ENCODE data around the gene PCDH9. TPM values are rescaled to one million over a fixed set of nuclear protein-coding genes. Genes with fewer than 3 reads are reported as not detected.

PCDH9 gene
- total and polyA plus RNA-seq, 10 of the 15 experiments (the other 5 are each of a cell fraction or from before 2014, with no cell fraction given), result 0.02 to 2.3 (median 0.05) TPM; not detected in 1

- no peak overlapping the region for H2AFZ ChIP-seq (ENCODE audit: control insufficient read depth, low read depth, low read length)
- TF ChIP-seq PRDM15 (CRISPR knock-in tag; IDR thresholded peaks at IDR 0.05) (no peak), MEF2B (IDR thresholded peaks at IDR 0.05; ENCODE audit: partially characterized antibody, poor library complexity, severe bottlenecking) (no peak), IKZF1 (conservative IDR thresholded peaks at IDR 0.05) (no peak), USF1 (IDR thresholded peaks at IDR 0.05; ENCODE audit: borderline replicate concordance, extremely low read length, insufficient read depth, low read depth, low read length) (no peak), ZNF592 (IDR thresholded peaks at IDR 0.05) (no peak), BRCA1 (IDR thresholded peaks at IDR 0.05; ENCODE audit: low read depth, low read length) (no peak), SREBF2 (IDR thresholded peaks at IDR 0.05; ENCODE audit: low read length) (no peak), POU2F2 (IDR thresholded peaks at IDR 0.05; ENCODE audit: borderline replicate concordance, low read depth, low read length) (no peak), TAF1 (IDR thresholded peaks at IDR 0.05; ENCODE audit: borderline replicate concordance, low read depth, low read length) (no peak), MTA3 (IDR thresholded peaks at IDR 0.05; ENCODE audit: borderline replicate concordance, low read length) (no peak), ZNF622 (IDR thresholded peaks at IDR 0.05) (no peak)
- TF ChIP-seq, protein P1, sequence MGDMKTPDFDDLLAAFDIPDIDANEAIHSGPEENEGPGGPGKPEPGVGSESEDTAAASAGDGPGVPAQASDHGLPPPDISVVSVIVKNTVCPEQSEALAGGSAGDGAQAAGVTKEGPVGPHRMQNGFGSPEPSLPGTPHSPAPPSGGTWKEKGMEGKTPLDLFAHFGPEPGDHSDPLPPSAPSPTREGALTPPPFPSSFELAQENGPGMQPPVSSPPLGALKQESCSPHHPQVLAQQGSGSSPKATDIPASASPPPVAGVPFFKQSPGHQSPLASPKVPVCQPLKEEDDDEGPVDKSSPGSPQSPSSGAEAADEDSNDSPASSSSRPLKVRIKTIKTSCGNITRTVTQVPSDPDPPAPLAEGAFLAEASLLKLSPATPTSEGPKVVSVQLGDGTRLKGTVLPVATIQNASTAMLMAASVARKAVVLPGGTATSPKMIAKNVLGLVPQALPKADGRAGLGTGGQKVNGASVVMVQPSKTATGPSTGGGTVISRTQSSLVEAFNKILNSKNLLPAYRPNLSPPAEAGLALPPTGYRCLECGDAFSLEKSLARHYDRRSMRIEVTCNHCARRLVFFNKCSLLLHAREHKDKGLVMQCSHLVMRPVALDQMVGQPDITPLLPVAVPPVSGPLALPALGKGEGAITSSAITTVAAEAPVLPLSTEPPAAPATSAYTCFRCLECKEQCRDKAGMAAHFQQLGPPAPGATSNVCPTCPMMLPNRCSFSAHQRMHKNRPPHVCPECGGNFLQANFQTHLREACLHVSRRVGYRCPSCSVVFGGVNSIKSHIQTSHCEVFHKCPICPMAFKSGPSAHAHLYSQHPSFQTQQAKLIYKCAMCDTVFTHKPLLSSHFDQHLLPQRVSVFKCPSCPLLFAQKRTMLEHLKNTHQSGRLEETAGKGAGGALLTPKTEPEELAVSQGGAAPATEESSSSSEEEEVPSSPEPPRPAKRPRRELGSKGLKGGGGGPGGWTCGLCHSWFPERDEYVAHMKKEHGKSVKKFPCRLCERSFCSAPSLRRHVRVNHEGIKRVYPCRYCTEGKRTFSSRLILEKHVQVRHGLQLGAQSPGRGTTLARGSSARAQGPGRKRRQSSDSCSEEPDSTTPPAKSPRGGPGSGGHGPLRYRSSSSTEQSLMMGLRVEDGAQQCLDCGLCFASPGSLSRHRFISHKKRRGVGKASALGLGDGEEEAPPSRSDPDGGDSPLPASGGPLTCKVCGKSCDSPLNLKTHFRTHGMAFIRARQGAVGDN (IDR thresholded peaks at IDR 0.05), result no peak
These were observed 184.8 kb downstream of the PCDH9 start for GRCh38 chr13:67045357-67045756.

More at GRCh38 chr13:67045357-67045756, 184.8 kb downstream of the PCDH9 start:
- DNase-seq (ENCODE audit: low read depth, low spot score), result no peak
- H3K4me3 ChIP-seq, result no peak overlapping the region
- no peak for FAIRE-seq
- no peak overlapping the region for H3K4me2 ChIP-seq (ENCODE audit: control insufficient read depth, insufficient read depth)
- H3K9ac ChIP-seq (ENCODE audit: control insufficient read depth, insufficient read depth, low read length), result no peak overlapping the region
- H3K27me3 ChIP-seq (replicated peaks in 1 of 2; ENCODE audit: control insufficient read depth in 2 of 2, insufficient read depth in 2 of 2, low read length in 1 of 2), result no peaks in the 10 kb centered on the region
- H3K79me2 ChIP-seq (ENCODE audit: control insufficient read depth, insufficient read depth, low read length), result no peaks in the 10 kb centered on the region
- H3K4me1 ChIP-seq (ENCODE audit: control insufficient read depth, insufficient read depth, low read length), result no peaks in the 10 kb centered on the region
- ChIA-PET SMC1A (ENCODE audit: uncharacterized antibody, unreplicated experiment) (interaction anchor here (0.8 to 1.5 kb wide), 2 partner anchors 10 kb away, joined by 4 to 5 read pairs; no protein-coding TSS in a partner anchor), CTCF (interaction anchor here (1.3 kb wide), 1 partner anchor 12 kb away, joined by 4 read pairs; no protein-coding TSS in a partner anchor), RAD21 (ENCODE audit: unreplicated experiment) (no interaction called here), POLR2A (no interaction called here)
- H3K27ac ChIP-seq (ENCODE audit: control insufficient read depth, insufficient read depth), result no peak overlapping the region
- no peaks in the 10 kb centered on the region for H3K36me3 ChIP-seq (ENCODE audit: control insufficient read depth in 2 of 2, insufficient read depth in 2 of 2, low read length in 1 of 2)
- 0% methylated on average over 1 of the region's 1 CpG for WGBS (ENCODE audit: insufficient coverage, insufficient replicate concordance, low lambda C conversion rate, missing lambda C conversion rate)
- ATAC-seq, result no peak
- no TSS peak for BruUV-seq (replicated peaks)
- no peaks in the 10 kb centered on the region for H3K9me3 ChIP-seq (replicated peaks; ENCODE audit: control insufficient read depth, insufficient read depth, low read length)
- no peaks in the 10 kb centered on the region for H4K20me1 ChIP-seq (ENCODE audit: control insufficient read depth, insufficient read depth)
- in situ Hi-C loops (cut with MboI) (no loop called here), intact Hi-C loops (cut with micrococcal nuclease; ENCODE audit: unreplicated experiment) (no loop called here)
